HEK293T (cell line): ENCODE results near the gene ADCY9.

Source experiments
- BHLHE40 ChIP-seq: fragments of 450-650 bp; IDR thresholded peaks from 2 replicates; pipeline ENCODE4 v1.6.1; 2016; ENCODE audit warnings: mild to moderate bottlenecking, moderate library complexity, borderline replicate concordance
- ELF4 ChIP-seq: fragments of 450-650 bp; IDR thresholded peaks from 2 replicates; pipeline ENCODE4 v1.6.1; 2017; ENCODE audit warnings: antibody characterized with exemption
- FOXA1 ChIP-seq: fragments of 450-650 bp; IDR thresholded peaks from 2 replicates; pipeline ENCODE4 v1.6.1; 2016; ENCODE audit warnings: mild to moderate bottlenecking
- FOXK2 ChIP-seq: fragments of 450-650 bp; IDR thresholded peaks from 2 replicates; pipeline ENCODE4 v1.6.1; 2016; ENCODE audit warnings: mild to moderate bottlenecking
- FOXM1 ChIP-seq: fragments of 450-650 bp; IDR thresholded peaks from 2 replicates; pipeline ENCODE4 v1.6.1; 2017; ENCODE audit warnings: mild to moderate bottlenecking, borderline replicate concordance
- HDGF ChIP-seq: fragments of 450-650 bp; IDR thresholded peaks from 2 replicates; pipeline ENCODE4 v1.6.1; 2017; ENCODE audit warnings: antibody characterized with exemption, borderline replicate concordance
- L3MBTL2 ChIP-seq: fragments of 450-650 bp; conservative IDR thresholded peaks from 2 replicates; pipeline ENCODE4 v1.6.1; 2016; ENCODE audit warnings: mild to moderate bottlenecking
- NFRKB ChIP-seq: fragments of 450-650 bp; IDR thresholded peaks from 2 replicates; pipeline ENCODE4 v1.6.1; 2016; ENCODE audit warnings: mild to moderate bottlenecking, moderate library complexity
- PKNOX1 ChIP-seq: fragments of 450-650 bp; IDR thresholded peaks from 2 replicates; pipeline ENCODE4 v1.6.1; 2016
- SP1 ChIP-seq: fragments of 450-650 bp; IDR thresholded peaks from 2 replicates; pipeline ENCODE4 v1.6.1; 2017
- TARDBP ChIP-seq: fragments of 450-650 bp; IDR thresholded peaks from 2 replicates; pipeline ENCODE4 v1.6.1; 2016
- ZNF384 ChIP-seq: fragments of 450-650 bp; IDR thresholded peaks from 2 replicates; pipeline ENCODE4 v1.6.1; 2016

DNA sequence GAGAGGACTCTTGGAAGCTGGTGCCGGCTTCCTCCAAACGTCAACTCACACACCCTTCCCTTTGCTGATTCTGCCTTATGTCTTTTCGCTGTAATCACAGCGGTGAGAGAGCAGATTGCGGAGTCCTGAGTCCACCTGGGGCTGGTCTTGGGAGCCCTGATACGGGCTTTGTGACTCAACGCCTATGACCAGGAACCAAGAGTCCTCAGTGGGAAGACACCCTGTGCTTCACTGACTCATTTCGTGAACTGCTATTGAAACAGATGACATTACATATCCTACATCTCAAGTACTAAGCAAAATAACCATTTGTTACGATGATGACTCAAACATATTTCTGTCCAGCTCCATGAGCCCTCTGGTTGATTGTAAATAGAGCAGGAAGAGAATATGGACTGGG, 145.0 kb downstream of the ADCY9 start:
- TF ChIP-seq NFRKB (no peak), BHLHE40 (no peak), FOXA1 (no peak), TARDBP (no peak), L3MBTL2 (no peak), SP1 (no peak), ZNF384 (no peak), HDGF (no peak), FOXM1 (no peak), PKNOX1 (no peak), FOXK2 (no peak), ELF4 (no peak)
